K562 (cell line): Measurements from ENCODE around the gene LPAR5. TPM values are rescaled to one million over a fixed set of nuclear protein-coding genes. Genes with fewer than 3 reads are reported as not detected.

ENCODE experiments used
- ATF2 ChIP-seq: sonication (generic); formaldehyde crosslinking; IDR thresholded peaks from 2 replicates; pipeline ENCODE4 v1.8.1; 2022; ENCODE audit warnings: missing genetic modification reagents
- BMI1 ChIP-seq: fragments of 150-350 bp; IDR thresholded peaks from 2 replicates; pipeline ENCODE4 v1.6.1; 2014; ENCODE audit warnings: low read length
- CBFB ChIP-seq: sonication (generic); formaldehyde crosslinking; IDR thresholded peaks from 2 replicates; pipeline ENCODE4 v1.4.0; 2020; ENCODE audit warnings: mild to moderate bottlenecking, missing genetic modification reagents
- CEBPG ChIP-seq, 3 experiments: fragments of 200-800 bp in 1 of 3; sonication (Bioruptor generic) in 1 of 3; sonication (generic) in 1 of 3; formaldehyde crosslinking in 1 of 3; IDR thresholded peaks in 2 of 3; conservative IDR thresholded peaks in 1 of 3; 2 replicates each; pipeline versions ENCODE4 v1.6.1 to v1.8.0; 2016 to 2022; ENCODE audit warnings: missing compliant biosample characterization in 2 of 3, missing genetic modification characterization in 2 of 3, mild to moderate bottlenecking in 1 of 3, missing genetic modification reagents in 1 of 3
- CREB1 ChIP-seq, 2 experiments: sonication (generic) in 1 of 2; formaldehyde crosslinking in 1 of 2; IDR thresholded peaks; 2 replicates each; pipeline versions ENCODE4 v1.6.1 to v1.8.0; 2012 to 2022; ENCODE audit warnings: inconsistent platforms in 1 of 2, mild to moderate bottlenecking in 1 of 2, missing genetic modification reagents in 1 of 2, moderate library complexity in 1 of 2
- CREM ChIP-seq: IDR thresholded peaks from 2 replicates; pipeline ENCODE4 v1.6.1; 2014; ENCODE audit warnings: antibody characterized with exemption, low read depth
- EP300 ChIP-seq: IDR thresholded peaks from 2 replicates; pipeline ENCODE4 v1.6.1; 2012; ENCODE audit warnings: low read length, improper control_type of control experiment
- GATAD2A ChIP-seq: fragments of 450-650 bp; IDR thresholded peaks from 2 replicates; pipeline ENCODE4 v1.6.1; 2017
- HEY1 ChIP-seq: fragments of 250-450 bp; sonication (Bioruptor Pico); IDR thresholded peaks from 2 replicates; pipeline ENCODE4 v1.5.0; 2020; ENCODE audit warnings: mild to moderate bottlenecking, moderate library complexity, borderline replicate concordance
- JUND ChIP-seq, 2 experiments: IDR thresholded peaks; 2 replicates in 1 of 2; 3 replicates in 1 of 2; pipeline ENCODE4 v1.6.1; 2011; ENCODE audit warnings: borderline replicate concordance in 2 of 2, low read depth in 2 of 2, low read length in 2 of 2, improper control_type of control experiment in 1 of 2, missing biosample characterization in 1 of 2, missing genetic modification characterization in 1 of 2, missing genetic modification reagents in 1 of 2
- KAT7 ChIP-seq: sonication (generic); formaldehyde crosslinking; IDR thresholded peaks from 2 replicates; pipeline ENCODE4 v1.8.0; 2022; ENCODE audit warnings: missing genetic modification reagents, mild to moderate bottlenecking, borderline replicate concordance
- KDM1A ChIP-seq, 2 experiments: fragments of 450-650 bp; IDR thresholded peaks; 2 replicates each; pipeline ENCODE4 v1.6.1; 2016; ENCODE audit warnings: mild to moderate bottlenecking in 2 of 2
- KLF13 ChIP-seq: fragments of 450-650 bp; IDR thresholded peaks from 2 replicates; pipeline ENCODE4 v1.6.1; 2016; ENCODE audit warnings: missing genetic modification characterization, low read depth, mild to moderate bottlenecking, missing compliant biosample characterization, moderate library complexity, borderline replicate concordance
- MAZ ChIP-seq, 2 experiments: fragments of 450-650 bp in 1 of 2; sonication (generic) in 1 of 2; formaldehyde crosslinking; IDR thresholded peaks in 1 of 2; conservative IDR thresholded peaks in 1 of 2; 2 replicates each; pipeline versions ENCODE4 v1.4.0 to v1.5.0; 2020; ENCODE audit warnings: mild to moderate bottlenecking in 1 of 2, missing genetic modification reagents in 1 of 2
- PHF8 ChIP-seq: fragments of 200-600 bp; sonication (generic); IDR thresholded peaks from 2 replicates; pipeline ENCODE4 v1.6.1; 2012; ENCODE audit warnings: mixed run types, mild to moderate bottlenecking, inconsistent platforms, low read length, moderate library complexity, borderline replicate concordance
- SMAD4 ChIP-seq: fragments of 250-450 bp; sonication (Bioruptor Pico); conservative IDR thresholded peaks from 2 replicates; pipeline ENCODE4 v1.8.0; 2021; ENCODE audit warnings: inconsistent platforms, mild to moderate bottlenecking, moderate library complexity
- TSC22D4 ChIP-seq: fragments of 450-650 bp; IDR thresholded peaks from 2 replicates; pipeline ENCODE4 v1.6.1; 2016; ENCODE audit warnings: missing genetic modification characterization, missing biosample characterization, control low read depth
- ZBTB1 ChIP-seq: sonication (generic); formaldehyde crosslinking; IDR thresholded peaks from 2 replicates; pipeline ENCODE4 v1.8.1; 2023; ENCODE audit warnings: missing genetic modification reagents, low read depth, mild to moderate bottlenecking, borderline replicate concordance
- ZBTB17 ChIP-seq: fragments of 450-650 bp; formaldehyde crosslinking; IDR thresholded peaks from 2 replicates; pipeline ENCODE4 v1.4.0; 2020; ENCODE audit warnings: mild to moderate bottlenecking
- ZC3H11A ChIP-seq: IDR thresholded peaks from 2 replicates; pipeline ENCODE4 v1.6.1; 2012; ENCODE audit warnings: low read depth, low read length, improper control_type of control experiment
- ZFPM2 ChIP-seq: fragments of 250-450 bp; sonication (Bioruptor Pico); IDR thresholded peaks from 2 replicates; pipeline ENCODE4 v1.5.1; 2022; ENCODE audit warnings: mild to moderate bottlenecking
- ZNF224 ChIP-seq: sonication (generic); formaldehyde crosslinking; IDR thresholded peaks from 2 replicates; pipeline ENCODE4 v1.8.0; 2022; ENCODE audit warnings: mild to moderate bottlenecking, missing genetic modification reagents
- ZNF583 ChIP-seq: fragments of 250-450 bp; sonication (Bioruptor Pico); IDR thresholded peaks from 2 replicates; pipeline ENCODE4 v1.4.0; 2020
- ZNF699 ChIP-seq: fragments of 250-450 bp; sonication (Bioruptor Pico); IDR thresholded peaks from 2 replicates; pipeline ENCODE4 v1.8.0; 2021; ENCODE audit warnings: mild to moderate bottlenecking, moderate library complexity; ENCODE audit not compliant: insufficient replicate concordance
- polyA plus RNA-seq, 8 experiments: library from polyadenylated mRNA; depleted of rRNA in 4 of 8; stranded (reverse) in 5 of 8; unstranded in 3 of 8; fragments of >200 nt; fragmentation: Nextera tagmentation in 2 of 8; fragmentation: Illumina TruSeq in 1 of 8; extraction: Ambion mirVana in 2 of 8; extraction: Trizol in 1 of 8; gene quantifications; 2 replicates each; pipeline versions ENCODE4 v1.2.1 to v1.2.3, GENCODE V29; 2011 to 2014; ENCODE audit warnings: inconsistent platforms in 1 of 8, missing spikeins in 1 of 8
- total RNA-seq, 7 experiments: library from RNA; depleted of rRNA in 6 of 7; stranded (reverse); fragments of >200 nt in 6 of 7; fragmentation: Illumina TruSeq in 2 of 7; extraction: Trizol in 2 of 7; gene quantifications; 2 replicates each; pipeline versions ENCODE4 v1.2.1 to v1.2.3, GENCODE V29; 2011 to 2021; ENCODE audit warnings: low replicate concordance in 1 of 7
- TF ChIP-seq, protein P1 (sequence below): sonication (generic); formaldehyde crosslinking; IDR thresholded peaks from 2 replicates; pipeline ENCODE4 v1.8.0; 2022; ENCODE audit warnings: mild to moderate bottlenecking, missing genetic modification reagents, borderline replicate concordance

The LPAR5 gene
- total and polyA plus RNA-seq, 9 of the 15 experiments (the other 6 are each of a cell fraction or from before 2014, with no cell fraction given): 1.3 to 11.7 (median 3.6) TPM

GRCh38 chr12:6635856-6636531 is at the start of gene LPAR5 (continued):
- TF ChIP-seq CREB1 (IDR thresholded peaks at IDR 0.05) (no peak), CREB1 (CRISPR knock-in tag; IDR thresholded peaks at IDR 0.05) (no peak), ZNF583 (CRISPR knock-in tag) (no peak), KDM1A (IDR thresholded peaks at IDR 0.05) (no peak), CREM (0 out of 2 replicates have a peak, but pooled peaks have one; percentile 11), ZBTB1 (CRISPR knock-in tag) (no peak), BMI1 (no peak), PHF8 (peak; percentile 37; the same call in 1 of the 2 replicates), ATF2 (CRISPR knock-in tag) (no peak), MAZ (CRISPR knock-in tag; conservative IDR thresholded peaks at IDR 0.05 in 1 of 2, IDR thresholded peaks at IDR 0.05 in 1 of 2) (peak in 1 of 2 experiments; percentile 26; a peak in 2 of 4 replicates), SMAD4 (CRISPR knock-in tag) (peak; percentile 52), JUND (IDR thresholded peaks at IDR 0.05; ENCODE audit: borderline replicate concordance, low read depth, low read length) (no peak; the same call in 1 of the 2 replicates), JUND (tag; IDR thresholded peaks at IDR 0.05; ENCODE audit: borderline replicate concordance, low read depth, low read length) (peak; percentile 24; the same call in 1 of the 3 replicates), KLF13 (tag) (peak; percentile 77; the same call in 1 of the 2 replicates), ZFPM2 (no peak), TSC22D4 (tag) (no peak), CEBPG (CRISPR knock-in tag; IDR thresholded peaks at IDR 0.05) (peak; percentile 20; the same call in 1 of the 2 replicates), CEBPG (tag; conservative IDR thresholded peaks at IDR 0.05 in 1 of 2, IDR thresholded peaks at IDR 0.05 in 1 of 2) (no peak), CBFB (CRISPR knock-in tag) (no peak), ZNF224 (CRISPR knock-in tag) (no peak), ZBTB17 (CRISPR knock-in tag) (peak; percentile 90), HEY1 (CRISPR knock-in tag) (no peak), ZNF699 (CRISPR knock-in tag) (no peak), GATAD2A (peak; percentile 73; the same call in 1 of the 2 replicates), ZC3H11A (no peak), KAT7 (CRISPR knock-in tag) (peak; percentile 97), EP300 (no peak)
- TF ChIP-seq, protein P1, sequence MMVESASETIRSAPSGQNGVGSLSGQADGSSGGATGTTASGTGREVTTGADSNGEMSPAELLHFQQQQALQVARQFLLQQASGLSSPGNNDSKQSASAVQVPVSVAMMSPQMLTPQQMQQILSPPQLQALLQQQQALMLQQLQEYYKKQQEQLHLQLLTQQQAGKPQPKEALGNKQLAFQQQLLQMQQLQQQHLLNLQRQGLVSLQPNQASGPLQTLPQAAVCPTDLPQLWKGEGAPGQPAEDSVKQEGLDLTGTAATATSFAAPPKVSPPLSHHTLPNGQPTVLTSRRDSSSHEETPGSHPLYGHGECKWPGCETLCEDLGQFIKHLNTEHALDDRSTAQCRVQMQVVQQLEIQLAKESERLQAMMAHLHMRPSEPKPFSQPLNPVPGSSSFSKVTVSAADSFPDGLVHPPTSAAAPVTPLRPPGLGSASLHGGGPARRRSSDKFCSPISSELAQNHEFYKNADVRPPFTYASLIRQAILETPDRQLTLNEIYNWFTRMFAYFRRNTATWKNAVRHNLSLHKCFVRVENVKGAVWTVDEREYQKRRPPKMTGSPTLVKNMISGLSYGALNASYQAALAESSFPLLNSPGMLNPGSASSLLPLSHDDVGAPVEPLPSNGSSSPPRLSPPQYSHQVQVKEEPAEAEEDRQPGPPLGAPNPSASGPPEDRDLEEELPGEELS: no peak
